Lung (tissue), 12 donors: Measurements from ENCODE around the gene CEP85L. TPM values are rescaled to one million over a fixed set of nuclear protein-coding genes. Genes with fewer than 3 reads are reported as not detected.

Experiments used
- ATAC-seq: fragments of 200-7000 bp; cut with Tn5 transposase; one replicate; pipeline ENCODE4 v1.9.1; 2020; ENCODE audit warnings: moderate number of reproducible peaks; ENCODE audit not compliant: insufficient read depth, low FRiP score
- DNase-seq, 3 donors: peaks; one replicate each; pipeline ENCODE4 v3.0.0-alpha.2; 2013 to 2017
- H3K27ac ChIP-seq, 2 donors: one replicate each; pipeline ENCODE4 v1.5.1; 2013; ENCODE audit warnings: mild to moderate bottlenecking in 2 of 2, moderate library complexity in 2 of 2, control low read depth in 1 of 2, inconsistent platforms in 1 of 2, low read depth in 1 of 2, low read length in 1 of 2
- H3K27me3 ChIP-seq, 3 donors: one replicate each; pipeline ENCODE4 v1.5.1; 2013; ENCODE audit warnings: low read length in 2 of 3; ENCODE audit not compliant: control insufficient read depth in 3 of 3, insufficient read depth in 3 of 3
- H3K36me3 ChIP-seq, 4 donors: one replicate each; pipeline ENCODE4 v1.5.1; 2013; ENCODE audit warnings: low read length in 4 of 4, mild to moderate bottlenecking in 1 of 4, moderate library complexity in 1 of 4; ENCODE audit not compliant: control insufficient read depth in 4 of 4, insufficient read depth in 4 of 4
- H3K4me1 ChIP-seq, 5 donors: one replicate each; pipeline ENCODE4 v1.5.1; 2013; ENCODE audit warnings: low read length in 5 of 5, mild to moderate bottlenecking in 2 of 5, moderate library complexity in 1 of 5; ENCODE audit not compliant: control insufficient read depth in 5 of 5, insufficient read depth in 5 of 5
- H3K4me3 ChIP-seq: one replicate; pipeline ENCODE4 v1.5.1; 2013; ENCODE audit warnings: mild to moderate bottlenecking, control low read depth, moderate library complexity
- H3K9ac ChIP-seq, 2 donors: one replicate each; pipeline ENCODE4 v1.5.1; 2013; ENCODE audit warnings: low read length in 2 of 2, control low read depth in 1 of 2; ENCODE audit not compliant: insufficient read depth in 1 of 2
- H3K9me3 ChIP-seq, 4 donors: one replicate each; pipeline ENCODE4 v1.5.1; 2013; ENCODE audit warnings: low read length in 3 of 4, mild to moderate bottlenecking in 1 of 4, moderate library complexity in 1 of 4; ENCODE audit not compliant: control insufficient read depth in 4 of 4, insufficient read depth in 3 of 4
- WGBS, 2 donors: extraction: QIAGEN DNeasy Blood & Tissue Kit; methylation state at CpG; one replicate each; pipeline ENCODE4 v1.1.7; 2013; 5-methylcytosine and 5-hydroxymethylcytosine counted together
- polyA plus RNA-seq, 2 donors: library from polyadenylated mRNA; stranded (reverse); fragments of 200-250 nt; gene quantifications; one replicate each; pipeline ENCODE4 v1.2.1, GENCODE V29; 2013
- total RNA-seq, 2 donors: library from RNA; depleted of rRNA in 1 of 2; stranded (reverse); fragments of >200 nt in 1 of 2; gene quantifications; one replicate each; pipeline ENCODE4 v1.2.1, GENCODE V29; 2014 to 2021
- TF ChIP-seq, protein P1 (sequence below): IDR thresholded peaks from 2 replicates; pipeline ENCODE4 v1.5.1; 2012; ENCODE audit warnings: mild to moderate bottlenecking; ENCODE audit errors: control extremely low read depth, extremely low read depth
- donor health status: control.
- donor health status: control.
- donor health status: Bipolar disorder and iron deficiency.
- donor health status: healthy.
- donor health status: DM: yes; HTN: yes; CAD: no.

CEP85L gene
- total and polyA plus RNA-seq, 4 donors: 1.3 to 40.8 (median 7.1) TPM

DNA sequence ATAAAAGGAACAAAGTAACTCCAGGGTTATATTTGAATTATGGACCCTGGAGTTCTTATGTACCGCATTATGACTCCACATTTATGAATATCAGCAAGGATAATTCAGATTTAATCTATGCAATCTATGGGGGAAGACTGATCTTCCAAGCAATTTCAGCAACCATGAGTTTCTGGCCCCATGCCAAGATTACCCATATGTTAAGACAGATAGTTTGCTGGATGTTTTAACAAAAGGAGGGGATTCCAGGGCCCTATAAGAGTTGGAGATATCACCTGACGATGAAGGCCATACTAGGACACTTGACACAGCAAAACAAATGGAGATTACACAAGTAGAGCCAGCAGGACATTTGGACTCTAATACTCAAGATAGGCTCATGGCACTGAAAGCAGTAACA, 149.2 kb downstream of the CEP85L start:
- TF ChIP-seq, protein P1, sequence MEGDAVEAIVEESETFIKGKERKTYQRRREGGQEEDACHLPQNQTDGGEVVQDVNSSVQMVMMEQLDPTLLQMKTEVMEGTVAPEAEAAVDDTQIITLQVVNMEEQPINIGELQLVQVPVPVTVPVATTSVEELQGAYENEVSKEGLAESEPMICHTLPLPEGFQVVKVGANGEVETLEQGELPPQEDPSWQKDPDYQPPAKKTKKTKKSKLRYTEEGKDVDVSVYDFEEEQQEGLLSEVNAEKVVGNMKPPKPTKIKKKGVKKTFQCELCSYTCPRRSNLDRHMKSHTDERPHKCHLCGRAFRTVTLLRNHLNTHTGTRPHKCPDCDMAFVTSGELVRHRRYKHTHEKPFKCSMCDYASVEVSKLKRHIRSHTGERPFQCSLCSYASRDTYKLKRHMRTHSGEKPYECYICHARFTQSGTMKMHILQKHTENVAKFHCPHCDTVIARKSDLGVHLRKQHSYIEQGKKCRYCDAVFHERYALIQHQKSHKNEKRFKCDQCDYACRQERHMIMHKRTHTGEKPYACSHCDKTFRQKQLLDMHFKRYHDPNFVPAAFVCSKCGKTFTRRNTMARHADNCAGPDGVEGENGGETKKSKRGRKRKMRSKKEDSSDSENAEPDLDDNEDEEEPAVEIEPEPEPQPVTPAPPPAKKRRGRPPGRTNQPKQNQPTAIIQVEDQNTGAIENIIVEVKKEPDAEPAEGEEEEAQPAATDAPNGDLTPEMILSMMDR: no peak
- DNase-seq: no peak
- peaks cover 0 to 4% (median 2%) of the 10 kb centered on the region in 4 donors for H3K9me3 ChIP-seq
- H3K4me1 ChIP-seq: peaks cover 0 to 7% (median 0%) of the 10 kb centered on the region in 5 donors
- 72 to 75% methylated on average over 2 of the region's 2 CpGs for WGBS, 2 donors
- H3K27me3 ChIP-seq: no peaks in the 10 kb centered on the region
- no peak overlapping the region for H3K27ac ChIP-seq
- no peak overlapping the region for H3K9ac ChIP-seq
- peaks cover 0 to 23% (median 12%) of the 10 kb centered on the region in 4 donors for H3K36me3 ChIP-seq
- no peak overlapping the region for H3K4me3 ChIP-seq
- ATAC-seq: no peak

DNA sequence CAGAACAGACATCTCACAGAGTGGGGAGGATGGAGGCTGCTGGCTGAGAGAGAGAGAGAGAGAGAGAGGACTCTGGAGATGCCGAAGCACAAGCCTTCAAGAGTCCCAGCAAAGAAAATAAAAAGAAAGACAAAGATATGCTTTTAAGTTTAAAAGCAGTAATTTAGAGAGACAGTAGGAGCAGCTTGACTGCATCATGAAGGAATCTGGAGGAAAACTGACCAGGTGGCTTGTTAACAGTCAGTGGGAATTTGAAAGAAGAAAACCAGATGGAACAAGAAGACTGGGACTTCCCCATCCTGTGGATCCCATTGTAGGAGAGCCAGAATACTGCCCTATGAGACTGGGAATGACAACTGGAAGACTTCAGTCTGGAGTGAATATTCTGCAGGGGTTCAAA, 149.6 kb downstream of the CEP85L start:
- H3K9me3 ChIP-seq: peaks cover 0 to 4% (median 2%) of the 10 kb centered on the region in 4 donors
- ATAC-seq (no peak), DNase-seq (no peak)
- no peaks in the 10 kb centered on the region for H3K27me3 ChIP-seq
- WGBS, 2 donors: 97 to 100% methylated on average over 1 of the region's 1 CpG
- peaks cover 0 to 8% (median 0%) of the 10 kb centered on the region in 5 donors for H3K4me1 ChIP-seq
- no peak overlapping the region for H3K27ac ChIP-seq
- no peak overlapping the region for H3K4me3 ChIP-seq
- H3K36me3 ChIP-seq: peaks cover 0 to 23% (median 12%) of the 10 kb centered on the region in 4 donors
- TF ChIP-seq, protein P1: no peak
- no peak overlapping the region for H3K9ac ChIP-seq

DNA sequence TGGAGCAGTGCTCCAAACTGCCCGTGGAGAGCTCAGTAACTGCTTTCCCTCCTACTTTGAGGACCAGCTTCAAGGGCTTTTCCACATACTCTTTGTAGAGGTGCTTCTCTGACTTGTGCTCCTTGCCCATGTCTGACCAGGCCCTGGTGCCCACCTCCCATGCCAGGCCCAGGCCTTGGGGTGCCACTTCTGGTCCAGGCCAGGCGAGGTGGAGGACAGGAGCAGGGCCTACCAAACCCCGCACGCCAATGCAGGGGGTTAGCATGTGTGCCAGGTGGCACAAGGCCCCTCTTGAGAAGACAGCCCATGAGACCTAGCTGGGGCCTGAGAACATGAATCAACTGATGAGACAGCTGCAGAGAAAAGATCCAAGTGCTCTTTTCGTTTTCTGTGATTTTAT, 150.3 kb downstream of the CEP85L start:
- 94 to 95% methylated on average over 5 of the region's 5 CpGs for WGBS, 2 donors
- DNase-seq (no peak), ATAC-seq (no peak)
- Histone ChIP-seq H3K27me3 (no peaks in the 10 kb centered on the region), H3K4me3 (no peak overlapping the region), H3K9me3 (peaks cover 0 to 4% (median 2%) of the 10 kb centered on the region in 4 donors), H3K9ac (no peak overlapping the region), H3K36me3 (peaks cover 0 to 23% (median 12%) of the 10 kb centered on the region in 4 donors), H3K27ac (no peak overlapping the region), H3K4me1 (peaks cover 0 to 4% (median 0%) of the 10 kb centered on the region in 5 donors)
- TF ChIP-seq, protein P1: no peak
